GM19395 (cell line): ENCODE data around the gene OR8G1.
A peak's percentile ranks its signal among the peaks of the same experiment; 100 is the strongest.
"Not testable (repeated sequence)": the region's sequence is repeated elsewhere in the genome, so short reads cannot be mapped to it uniquely, and the experiment has no call there.

Experiments
- ATAC-seq: cut with Tn5 transposase; IDR thresholded peaks from one replicate; pipeline ENCODE4 v1.9.1; 2021; ENCODE audit warnings: mild to moderate bottlenecking, moderate library complexity; ENCODE audit not compliant: unreplicated experiment

The OR8G1 gene, protein sequence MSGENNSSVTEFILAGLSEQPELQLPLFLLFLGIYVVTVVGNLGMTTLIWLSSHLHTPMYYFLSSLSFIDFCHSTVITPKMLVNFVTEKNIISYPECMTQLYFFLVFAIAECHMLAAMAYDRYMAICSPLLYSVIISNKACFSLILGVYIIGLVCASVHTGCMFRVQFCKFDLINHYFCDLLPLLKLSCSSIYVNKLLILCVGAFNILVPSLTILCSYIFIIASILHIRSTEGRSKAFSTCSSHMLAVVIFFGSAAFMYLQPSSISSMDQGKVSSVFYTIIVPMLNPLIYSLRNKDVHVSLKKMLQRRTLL

GRCh38 chr11:124240621-124241397, at the start of gene OR8G1:
TSS of gene OR8G1 (plus strand) at chr11:124241095. CDS start at chr11:124249676, 8,581 bp downstream.
- no peak for ATAC-seq

DNA sequence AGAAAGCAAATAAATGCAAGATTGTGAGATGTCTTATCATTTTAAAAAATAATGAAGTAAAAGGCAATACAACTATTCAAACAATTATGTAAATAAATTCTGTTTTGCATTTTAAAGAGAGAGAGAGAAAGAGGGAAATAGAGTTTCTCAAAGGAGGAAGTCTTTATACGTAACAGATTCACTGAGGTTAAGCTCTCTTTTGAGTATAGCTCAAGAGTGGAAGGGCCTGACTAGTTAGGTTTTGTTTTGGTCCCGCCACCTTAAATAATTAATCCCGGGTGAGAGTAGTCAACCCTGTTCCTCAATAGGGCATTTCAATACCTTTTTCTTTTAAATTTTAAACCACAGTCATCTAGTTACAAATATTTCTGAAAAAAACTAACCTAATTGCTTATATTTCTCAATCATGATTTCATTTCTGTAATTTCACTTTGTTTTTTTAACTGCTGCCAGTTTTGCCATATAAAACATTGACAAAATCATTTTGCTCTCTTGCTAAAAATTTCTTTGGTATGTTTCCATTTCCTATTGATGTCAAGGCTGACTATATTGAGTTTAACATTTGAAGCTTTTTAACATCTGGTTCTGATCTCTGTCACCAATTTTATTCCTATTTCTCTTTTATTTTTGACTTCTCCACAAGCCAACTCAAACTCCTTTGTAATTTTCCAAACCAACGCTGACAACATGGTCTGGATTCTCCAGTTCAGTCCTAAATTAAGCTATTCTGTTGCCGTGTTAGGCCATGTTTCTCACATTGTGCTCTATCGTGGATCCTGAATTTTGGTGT, 47.5 kb upstream of the OR8G1 start:
- ATAC-seq: peak; percentile 81

- no peak for ATAC-seq
Observed at GRCh38 chr11:124194293-124195188, 46.4 kb upstream of the OR8G1 start.

- peak; percentile 84 for ATAC-seq
Observed at GRCh38 chr11:124195189-124195734, 45.6 kb upstream of the OR8G1 start.

DNA sequence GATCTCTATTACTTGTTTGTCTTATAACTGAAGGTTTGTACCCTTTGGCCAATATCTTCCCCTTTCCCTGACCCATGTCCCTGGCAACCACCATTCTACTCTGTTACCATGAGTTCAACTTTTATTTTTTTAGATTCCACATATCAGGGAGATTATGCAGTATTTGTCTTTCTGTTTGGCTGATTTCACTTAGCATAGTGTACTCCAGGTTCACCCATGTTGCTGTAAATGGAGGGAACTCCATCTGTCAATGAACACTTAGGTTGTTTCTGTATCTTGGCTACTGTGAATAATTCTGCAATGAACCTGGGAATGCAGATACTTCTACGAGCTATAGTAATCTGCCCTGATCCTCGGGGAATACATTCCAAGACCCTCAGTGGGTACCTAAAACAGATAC, 42.9 kb upstream of the OR8G1 start:
- no peak for ATAC-seq

DNA sequence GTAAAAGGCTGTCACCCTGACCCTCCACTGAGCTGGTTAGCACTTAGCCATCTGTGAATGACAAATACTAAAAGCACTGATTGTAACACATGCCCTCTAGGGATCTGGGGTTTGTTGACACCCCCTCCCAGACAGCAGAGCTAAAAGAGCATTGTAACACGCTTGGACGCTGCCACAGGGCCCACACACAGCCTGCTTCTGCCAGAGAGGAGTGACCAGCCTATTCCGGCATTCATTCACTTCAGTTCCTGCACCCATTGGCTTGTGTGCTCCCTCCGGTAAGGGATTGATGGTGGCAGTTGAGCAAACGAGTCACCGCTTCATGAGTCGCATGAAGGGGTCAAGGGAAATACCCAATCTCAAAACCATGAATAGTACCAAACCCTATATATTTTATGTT, 42.0 kb upstream of the OR8G1 start:
- no peak for ATAC-seq

DNA sequence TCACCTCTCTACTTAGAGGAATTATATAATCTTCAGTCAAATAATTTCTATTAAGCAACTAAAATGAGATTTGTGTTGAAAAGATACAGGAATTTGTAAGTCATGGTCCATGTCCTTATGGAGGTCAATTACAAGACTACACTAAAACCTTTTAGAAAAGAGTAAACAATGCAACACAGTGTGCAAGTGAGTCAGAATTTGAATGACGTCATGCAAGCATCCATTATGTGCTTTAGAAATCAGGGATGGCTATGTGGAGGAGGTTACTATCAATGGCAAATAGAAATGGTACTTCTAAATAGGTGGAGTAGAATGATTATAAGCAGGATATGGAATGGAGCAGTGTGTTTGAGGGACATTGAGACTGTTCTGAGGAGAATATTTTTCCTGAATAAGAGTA, 41.2 kb upstream of the OR8G1 start:
- ATAC-seq: no peak

- no peak for ATAC-seq
Observed at GRCh38 chr11:124200671-124201070, 40.2 kb upstream of the OR8G1 start.

DNA sequence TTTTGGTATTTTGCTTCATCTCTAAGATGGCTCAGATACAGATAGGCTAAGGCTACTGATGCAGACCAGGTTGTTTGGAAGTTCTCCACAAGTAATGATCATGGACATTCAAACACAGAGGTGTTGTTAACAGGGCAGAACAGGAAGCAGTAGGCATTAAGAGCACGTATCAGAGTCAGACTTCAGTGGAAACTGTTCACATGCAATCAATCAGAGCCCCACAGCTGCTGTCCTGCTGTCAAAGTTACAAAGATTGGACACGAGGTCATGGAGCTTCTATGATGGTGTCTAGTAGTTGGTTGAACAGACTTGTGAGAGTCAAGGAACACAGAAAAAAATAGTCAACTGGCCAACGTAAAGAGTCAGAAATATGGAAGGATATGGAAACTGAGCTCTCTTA, 37.9 kb upstream of the OR8G1 start:
- ATAC-seq: no peak

DNA sequence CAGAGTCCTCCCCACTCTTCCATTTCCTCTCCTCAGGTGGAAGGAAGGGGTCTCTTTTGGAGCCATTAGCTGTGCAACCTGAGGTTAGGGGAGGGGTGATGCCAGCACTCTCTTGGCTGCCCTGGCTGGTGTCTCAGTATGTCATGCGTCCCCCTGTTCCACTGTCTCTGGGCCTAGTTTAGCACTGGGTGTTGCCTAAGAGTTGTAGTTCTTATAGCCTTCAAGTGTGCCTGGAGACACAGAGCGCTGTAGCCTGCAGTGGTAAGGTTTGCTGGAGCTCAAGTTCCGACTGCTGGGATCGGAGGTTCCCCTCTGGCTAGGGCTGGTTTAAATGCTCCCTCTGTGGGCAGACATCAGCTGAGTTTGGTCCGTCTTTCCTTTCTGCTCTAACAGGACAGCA, 36.9 kb upstream of the OR8G1 start:
- no peak for ATAC-seq

DNA sequence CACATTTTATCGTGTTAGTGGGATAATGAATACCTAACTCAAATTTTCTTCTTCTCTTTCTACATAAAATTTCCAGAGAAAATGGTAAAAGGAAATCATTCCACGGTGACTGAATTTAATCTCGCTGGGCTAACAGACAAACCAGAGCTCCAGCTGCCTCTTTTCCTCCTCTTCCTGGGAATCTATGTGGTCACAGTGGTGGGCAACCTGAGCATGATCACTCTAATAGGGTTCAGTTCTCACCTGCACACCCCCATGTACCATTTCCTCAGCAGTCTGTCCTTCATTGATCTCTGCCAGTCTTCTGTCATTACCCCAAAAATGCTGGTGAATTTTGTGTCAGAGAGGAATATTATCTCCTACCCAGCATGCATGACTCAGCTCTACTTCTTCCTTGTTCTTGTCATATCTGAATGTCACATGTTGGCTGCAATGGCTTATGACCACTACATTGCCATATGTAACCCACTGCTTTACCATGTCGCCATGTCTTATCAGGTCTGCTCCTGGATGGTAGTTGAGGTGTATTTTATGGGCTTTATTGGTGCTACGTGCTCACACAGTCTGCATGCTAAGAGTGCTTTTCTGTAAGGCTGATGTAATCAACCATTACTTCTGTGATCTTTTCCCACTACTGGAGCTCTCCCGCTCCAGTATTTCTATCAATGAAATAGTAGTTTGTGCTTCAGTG, 33.6 kb upstream of the OR8G1 start:
- ATAC-seq: no peak

DNA sequence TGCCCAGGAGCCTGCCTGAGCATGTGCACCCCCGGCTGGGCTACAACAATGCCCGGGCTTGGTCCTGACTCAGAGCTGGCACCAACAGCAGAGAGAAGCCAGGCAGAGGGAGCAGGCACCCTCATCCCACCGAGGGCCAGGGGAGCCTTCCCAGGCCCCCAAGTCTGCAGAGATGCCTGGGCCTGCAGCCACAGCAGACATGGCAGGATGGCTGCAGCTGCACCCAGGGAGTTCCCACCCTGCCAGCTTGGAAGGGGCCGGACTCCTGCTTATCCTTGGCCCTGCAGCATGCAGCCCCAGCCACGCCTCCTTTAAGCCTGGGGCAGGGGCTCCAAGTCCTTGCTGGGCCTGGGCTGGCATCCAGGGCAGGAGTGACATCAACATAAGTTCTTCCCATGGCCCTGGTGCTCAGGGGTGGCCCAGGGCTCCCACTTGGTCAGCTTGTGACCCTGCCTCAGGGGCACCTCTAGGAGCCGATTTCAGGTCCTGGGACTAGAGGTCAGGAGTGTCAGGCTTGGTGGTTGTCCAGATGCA, 31.0 kb upstream of the OR8G1 start:
- ATAC-seq: no peak

GRCh38 chr11:124210421-124210820, 30.5 kb upstream of the OR8G1 start:
- no peak for ATAC-seq

GRCh38 chr11:124211321-124211720, 29.6 kb upstream of the OR8G1 start:
- ATAC-seq: no peak

GRCh38 chr11:124214027-124214426, 26.9 kb upstream of the OR8G1 start:
- no peak for ATAC-seq

DNA sequence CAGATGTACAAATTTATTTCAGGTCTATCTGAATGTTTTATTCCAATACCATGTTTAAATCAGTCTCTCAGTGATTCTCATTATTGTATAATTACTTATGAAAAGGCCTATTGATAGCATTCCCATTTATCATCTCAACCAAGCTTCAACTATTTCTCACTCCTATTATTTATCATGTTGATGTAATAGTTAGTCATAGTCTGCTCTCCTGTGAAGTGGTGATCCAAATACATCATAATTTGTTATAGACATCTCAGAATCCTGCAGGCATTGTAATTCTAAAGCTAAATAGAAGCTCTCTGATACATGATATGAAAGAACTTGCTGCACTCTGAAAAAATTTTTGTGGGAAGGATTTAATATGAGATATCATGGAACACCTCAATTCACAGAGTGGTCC, 21.8 kb upstream of the OR8G1 start:
- no peak for ATAC-seq

- no peak for ATAC-seq
Observed at GRCh38 chr11:124222407-124222806, 18.5 kb upstream of the OR8G1 start.

- ATAC-seq: not testable (repeated sequence)
Observed at GRCh38 chr11:124224618-124225423, 16.1 kb upstream of the OR8G1 start.

DNA sequence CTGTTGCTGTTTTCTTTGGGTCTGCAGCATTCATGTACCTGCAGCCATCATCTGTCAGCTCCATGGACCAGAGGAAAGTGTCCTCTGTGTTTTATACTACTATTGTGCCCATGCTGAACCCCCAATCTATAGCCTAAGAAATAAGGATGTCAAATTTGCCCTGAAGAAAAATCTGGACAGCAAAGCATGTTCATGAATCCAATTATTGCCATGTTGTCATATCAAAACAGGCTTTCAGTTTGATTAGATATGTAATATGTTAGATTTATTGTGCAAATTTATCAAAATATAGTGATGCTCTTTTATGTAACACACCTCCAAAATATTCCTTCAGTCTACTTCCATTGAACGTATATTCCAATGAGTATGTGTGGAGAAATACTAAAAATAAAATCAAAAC, 15.4 kb upstream of the OR8G1 start:
- no peak for ATAC-seq
